SU-DHL-6 (cell line): ENCODE data around the gene PTPN11.

Source experiments
- H2AFZ ChIP-seq: fragments of 200-600 bp; sonication (generic); 2 replicates; pipeline ENCODE4 v1.6.1; 2014; ENCODE audit warnings: low read depth, mild to moderate bottlenecking, moderate library complexity, mixed read lengths, antibody characterized with exemption, low read length; ENCODE audit not compliant: severe bottlenecking
- H3F3A ChIP-seq: fragments of 200-600 bp; shearing (Covaris generic); 2 replicates; pipeline ENCODE4 v1.6.0; 2016; ENCODE audit warnings: antibody characterized with exemption, mild to moderate bottlenecking; ENCODE audit not compliant: insufficient read depth
- H3K27ac ChIP-seq: fragments of 200-600 bp; sonication (generic); 2 replicates; pipeline ENCODE4 v1.5.1; 2016; ENCODE audit warnings: low read depth, mild to moderate bottlenecking, low read length, moderate library complexity, mixed read lengths
- H3K27me3 ChIP-seq: fragments of 200-600 bp; sonication (generic), shearing (Covaris generic); 2 replicates; pipeline ENCODE4 v1.6.0; 2014; ENCODE audit warnings: mild to moderate bottlenecking, low read length
- H3K36me3 ChIP-seq: fragments of 200-600 bp; sonication (generic); 2 replicates; pipeline ENCODE4 v1.6.1; 2014; ENCODE audit warnings: mild to moderate bottlenecking, low read length, mixed read lengths
- H3K4me2 ChIP-seq: fragments of 300-600, 200-600 bp; shearing (Covaris generic), sonication (generic); 2 replicates; pipeline ENCODE4 v1.6.0; 2014; ENCODE audit warnings: low read length, low read depth, mild to moderate bottlenecking; ENCODE audit not compliant: poor library complexity, severe bottlenecking
- H3K4me3 ChIP-seq: fragments of 200-600 bp; sonication (generic); 2 replicates; pipeline ENCODE4 v1.5.1; 2014; ENCODE audit warnings: antibody characterized with exemption, low read length, mild to moderate bottlenecking, mixed read lengths; ENCODE audit not compliant: insufficient read depth, poor library complexity, severe bottlenecking
- H3K79me2 ChIP-seq: fragments of 200-600 bp; sonication (generic); 2 replicates; pipeline ENCODE4 v1.6.1; 2014; ENCODE audit warnings: mild to moderate bottlenecking, low read length, moderate library complexity; ENCODE audit not compliant: insufficient read depth
- H3K9ac ChIP-seq: fragments of 200-600 bp; sonication (generic); 2 replicates; pipeline ENCODE4 v1.7.0; 2014; ENCODE audit warnings: mild to moderate bottlenecking, low read length
- H3K9me2 ChIP-seq: fragments of 200-600 bp; sonication (generic); replicated peaks from 2 replicates; pipeline ENCODE4 v1.6.1; 2014; ENCODE audit warnings: low read length; ENCODE audit not compliant: insufficient read depth
- H3K9me3 ChIP-seq: fragments of 200-600 bp; sonication (generic); 2 replicates; pipeline ENCODE4 v1.6.1; 2014; ENCODE audit warnings: low read length, mixed read lengths; ENCODE audit not compliant: insufficient read depth
- H4K20me1 ChIP-seq: fragments of 200-600 bp; sonication (generic); 2 replicates; pipeline ENCODE4 v1.6.1; 2014; ENCODE audit warnings: low read depth, mild to moderate bottlenecking, antibody characterized with exemption, low read length, moderate library complexity, mixed read lengths
- EZH2phosphoT487 ChIP-seq: fragments of 200-600 bp; sonication (generic), shearing (Covaris generic); conservative IDR thresholded peaks from 2 replicates; pipeline ENCODE4 v1.6.1; 2018; ENCODE audit warnings: mild to moderate bottlenecking, antibody characterized with exemption, low read length, moderate library complexity, mixed read lengths
- TF ChIP-seq, protein P1 (sequence below): fragments of 200-600 bp; sonication (generic); IDR thresholded peaks from one replicate; pipeline ENCODE4 v1.5.1; 2017; ENCODE audit warnings: antibody characterized with exemption, mild to moderate bottlenecking, low read length, moderate library complexity; ENCODE audit not compliant: insufficient read depth, poor library complexity, severe bottlenecking

The PTPN11 gene

DNA sequence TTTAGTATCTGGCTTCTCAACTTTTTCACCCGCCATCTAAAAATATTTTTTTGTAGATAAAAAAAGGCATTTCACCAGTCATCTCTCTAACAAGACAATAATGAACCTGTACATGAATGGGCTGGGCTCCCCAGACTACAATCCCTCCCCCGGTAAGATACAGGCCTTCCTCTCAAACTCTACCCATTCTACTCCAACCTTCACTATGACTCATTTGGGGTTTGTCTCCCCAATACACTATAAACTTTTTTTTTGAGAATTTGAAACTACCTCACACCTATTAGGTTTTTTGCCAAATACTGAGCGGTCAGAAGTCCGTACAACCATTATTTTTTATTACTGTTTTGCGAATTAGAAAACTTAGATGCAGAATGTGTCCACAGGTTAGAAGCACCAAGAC lies 10.1 kb upstream of the PTPN11 start:
- Histone ChIP-seq H3K4me2 (peak overlapping the region; percentile 99), H3K4me3 (peak overlapping the region; percentile 88), H3K27ac (peak overlapping the region; percentile 87), H3F3A (peaks cover 69% of the 10 kb centered on the region), H3K36me3 (peaks cover 43% of the 10 kb centered on the region), H3K27me3 (no peaks in the 10 kb centered on the region), H3K79me2 (peaks cover 17% of the 10 kb centered on the region), H3K9me3 (no peaks in the 10 kb centered on the region), H3K9ac (peak overlapping the region; percentile 80), H4K20me1 (peaks cover 23% of the 10 kb centered on the region), H2AFZ (peak overlapping the region; percentile 89), H3K9me2 (no peaks in the 10 kb centered on the region)
- TF ChIP-seq, protein P1, sequence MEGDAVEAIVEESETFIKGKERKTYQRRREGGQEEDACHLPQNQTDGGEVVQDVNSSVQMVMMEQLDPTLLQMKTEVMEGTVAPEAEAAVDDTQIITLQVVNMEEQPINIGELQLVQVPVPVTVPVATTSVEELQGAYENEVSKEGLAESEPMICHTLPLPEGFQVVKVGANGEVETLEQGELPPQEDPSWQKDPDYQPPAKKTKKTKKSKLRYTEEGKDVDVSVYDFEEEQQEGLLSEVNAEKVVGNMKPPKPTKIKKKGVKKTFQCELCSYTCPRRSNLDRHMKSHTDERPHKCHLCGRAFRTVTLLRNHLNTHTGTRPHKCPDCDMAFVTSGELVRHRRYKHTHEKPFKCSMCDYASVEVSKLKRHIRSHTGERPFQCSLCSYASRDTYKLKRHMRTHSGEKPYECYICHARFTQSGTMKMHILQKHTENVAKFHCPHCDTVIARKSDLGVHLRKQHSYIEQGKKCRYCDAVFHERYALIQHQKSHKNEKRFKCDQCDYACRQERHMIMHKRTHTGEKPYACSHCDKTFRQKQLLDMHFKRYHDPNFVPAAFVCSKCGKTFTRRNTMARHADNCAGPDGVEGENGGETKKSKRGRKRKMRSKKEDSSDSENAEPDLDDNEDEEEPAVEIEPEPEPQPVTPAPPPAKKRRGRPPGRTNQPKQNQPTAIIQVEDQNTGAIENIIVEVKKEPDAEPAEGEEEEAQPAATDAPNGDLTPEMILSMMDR, result no peak
- no peak for TF ChIP-seq EZH2phosphoT487

DNA sequence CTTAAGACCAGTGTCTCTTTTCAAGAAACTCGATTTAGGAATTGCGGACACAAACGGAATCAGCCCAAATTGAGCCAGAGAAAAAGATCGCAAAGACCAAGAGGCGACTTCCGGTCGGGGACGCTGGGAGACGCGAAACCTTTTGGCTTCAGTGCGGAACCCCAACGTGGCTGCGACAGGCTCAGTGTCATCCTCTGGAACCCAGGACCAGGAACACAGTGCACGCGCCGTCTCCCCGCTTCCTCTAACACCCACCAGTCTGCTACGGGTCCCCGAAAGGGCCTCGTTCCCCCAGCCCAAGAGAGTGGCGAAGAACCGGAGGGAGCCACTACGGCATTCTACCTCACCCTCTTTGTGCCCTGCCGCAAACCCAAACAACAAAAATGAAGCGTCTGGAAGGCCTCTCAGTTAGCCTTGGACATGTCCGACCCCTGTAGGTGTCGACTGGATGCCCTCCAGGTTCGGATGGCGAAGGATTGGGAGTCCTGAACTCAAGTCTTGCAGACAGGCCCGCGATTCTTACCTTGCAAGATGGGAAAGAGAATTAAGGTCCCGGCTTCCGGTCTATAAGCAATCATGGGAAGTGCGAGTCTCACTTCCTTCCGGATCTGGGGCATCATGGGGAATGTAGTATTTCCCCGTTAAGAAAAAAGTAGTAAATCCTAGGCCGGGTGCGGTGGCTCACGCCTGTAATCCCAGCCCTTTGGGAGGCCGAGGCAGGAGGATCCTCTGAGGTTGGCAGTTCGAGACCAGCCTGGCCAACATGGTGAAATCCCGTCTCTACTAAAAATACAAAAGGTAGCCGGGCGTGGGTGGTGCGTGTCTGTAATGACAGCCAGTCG lies 9.5 kb upstream of the PTPN11 start, which contains the start of gene RPL6:
TSS of gene RPL6 (minus strand) at position 542 of the 842 bp plus-strand sequence. CDS start 949 bp downstream, outside the sequence.
- peak within 1 kb of the TSS; percentile 88 for H3K4me3 ChIP-seq

DNA sequence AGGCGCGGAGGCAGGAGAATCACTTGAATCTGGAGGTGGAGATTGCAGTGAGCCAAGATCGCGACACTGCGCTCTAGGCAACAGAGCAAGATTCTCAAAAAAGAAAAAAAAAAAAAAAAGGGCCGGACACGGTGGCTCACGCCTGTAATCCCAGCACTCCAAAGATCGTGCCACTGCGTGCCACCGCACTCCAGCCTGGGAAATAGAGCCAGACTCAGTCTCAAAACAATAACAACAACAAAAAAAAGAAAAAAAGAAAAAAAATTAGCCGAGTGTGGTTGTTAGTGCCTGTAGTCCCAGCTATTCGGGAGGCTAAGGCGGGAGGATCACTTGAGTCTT lies 8.9 kb upstream of the PTPN11 start:
- Histone ChIP-seq H3K9me3 (no peaks in the 10 kb centered on the region), H3K79me2 (peaks cover 17% of the 10 kb centered on the region), H3K36me3 (peaks cover 36% of the 10 kb centered on the region), H3K27me3 (no peaks in the 10 kb centered on the region), H3K4me3 (peak overlapping the region; percentile 88), H3F3A (peaks cover 57% of the 10 kb centered on the region), H3K9me2 (no peaks in the 10 kb centered on the region), H3K4me2 (peak overlapping the region; percentile 99), H3K9ac (peak overlapping the region; percentile 80), H3K27ac (no peak overlapping the region), H4K20me1 (peaks cover 23% of the 10 kb centered on the region), H2AFZ (peak overlapping the region; percentile 89)
- TF ChIP-seq EZH2phosphoT487, result no peak

More for the DNA sequence above, 9.5 kb upstream of the PTPN11 start, which contains the start of gene RPL6:
- H3K9me2 ChIP-seq, result no peaks in the 10 kb centered on the region
- H2AFZ ChIP-seq, result peak within 1 kb of the TSS; percentile 89
- H3K9me3 ChIP-seq, result no peaks in the 10 kb centered on the region
- H3K4me2 ChIP-seq, result peak within 1 kb of the TSS; percentile 99
- peaks cover 41% of the 10 kb centered on the region for H3K36me3 ChIP-seq
- peaks cover 23% of the 10 kb centered on the region for H4K20me1 ChIP-seq
- peaks cover 17% of the 10 kb centered on the region for H3K79me2 ChIP-seq
- peak within 1 kb of the TSS; percentile 80 for H3K9ac ChIP-seq
- TF ChIP-seq EZH2phosphoT487, result no peak
- TF ChIP-seq, protein P1, result no peak
- H3K27me3 ChIP-seq, result no peaks in the 10 kb centered on the region
- H3K27ac ChIP-seq, result peak within 1 kb of the TSS; percentile 87
- peaks cover 63% of the 10 kb centered on the region for H3F3A ChIP-seq
